ENCODE results near the gene LYAR.

Gene LYAR

DNA sequence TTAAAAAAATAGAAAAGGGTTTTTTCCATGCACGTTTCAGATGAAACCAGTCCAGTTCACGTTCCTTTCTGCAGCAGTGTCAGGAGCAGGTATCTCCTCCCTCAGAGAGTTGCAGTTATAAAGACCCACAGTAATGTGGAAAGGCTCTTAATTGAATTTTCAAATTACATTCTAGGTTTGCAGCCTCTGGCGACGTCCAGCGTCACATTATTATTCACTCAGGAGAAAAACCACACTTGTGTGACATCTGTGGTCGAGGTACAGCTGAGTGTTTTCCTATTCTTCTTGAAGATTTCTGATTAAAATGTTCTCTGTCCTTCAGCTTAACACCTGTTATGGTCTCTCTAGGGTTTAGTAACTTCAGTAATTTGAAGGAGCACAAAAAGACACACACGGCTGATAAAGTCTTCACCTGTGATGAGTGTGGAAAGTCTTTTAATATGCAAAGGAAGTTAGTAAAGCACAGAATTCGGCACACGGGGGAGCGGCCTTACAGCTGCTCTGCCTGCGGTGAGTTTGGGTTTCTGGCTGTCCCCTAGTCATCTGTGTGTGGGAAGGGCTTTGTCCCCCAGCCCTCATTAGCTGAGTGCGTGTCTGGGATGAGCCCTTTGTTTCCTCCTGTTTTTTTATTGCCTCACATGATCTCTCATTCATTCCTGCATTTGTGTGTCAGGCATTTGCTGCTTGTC is 25.7 kb upstream of the LYAR start:
- DNase-seq, result no peak

DNA sequence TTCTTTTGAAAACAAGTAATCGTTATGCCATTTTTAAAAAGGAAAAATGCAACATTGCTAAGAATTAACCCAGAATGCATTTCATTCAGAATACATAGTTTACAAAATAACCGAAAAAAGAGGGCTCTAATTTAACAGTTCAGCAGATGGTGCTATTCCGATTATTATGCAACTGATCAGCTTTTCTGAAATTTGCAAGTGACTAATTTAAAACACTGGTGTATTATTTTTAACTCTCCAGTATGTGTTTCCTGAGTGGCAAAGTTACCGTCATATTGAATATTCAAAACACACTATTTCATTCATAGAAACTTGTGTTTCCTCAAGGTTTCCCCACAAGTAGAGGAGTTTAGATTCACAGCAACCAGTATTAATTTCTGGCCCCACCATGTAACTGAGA is 21.2 kb upstream of the LYAR start:
- no peak for DNase-seq

DNA sequence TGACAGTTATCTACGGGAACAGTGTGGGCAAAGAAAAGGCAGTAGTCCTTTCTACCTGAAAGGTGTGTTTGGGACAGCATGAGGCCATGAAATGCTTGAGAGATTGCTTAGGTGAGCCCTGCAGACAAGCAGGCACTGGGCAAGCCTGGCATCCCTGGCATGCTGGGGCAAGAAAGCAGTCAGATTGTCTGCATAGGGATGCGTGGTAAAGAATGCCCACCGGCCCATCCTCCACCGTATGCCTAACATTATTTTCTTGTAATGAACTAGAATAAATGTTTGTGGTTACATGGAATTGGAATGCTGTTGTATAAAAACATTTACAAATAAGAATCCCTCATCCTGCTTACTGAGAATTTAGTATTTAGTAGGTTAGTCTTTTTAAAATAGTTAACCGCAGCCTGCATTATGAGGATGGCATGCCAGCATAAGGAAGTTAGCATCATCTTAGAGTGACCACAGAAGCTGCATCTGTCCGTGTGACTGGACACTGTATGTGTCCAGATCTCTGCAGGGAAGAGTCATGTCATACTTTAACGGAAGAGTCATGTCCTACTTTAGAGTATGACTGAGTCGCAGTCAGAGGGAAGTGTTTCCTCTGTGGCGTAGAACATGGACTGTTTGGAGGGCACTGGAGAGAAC is 19.0 kb upstream of the LYAR start:
- no peak for DNase-seq

DNA sequence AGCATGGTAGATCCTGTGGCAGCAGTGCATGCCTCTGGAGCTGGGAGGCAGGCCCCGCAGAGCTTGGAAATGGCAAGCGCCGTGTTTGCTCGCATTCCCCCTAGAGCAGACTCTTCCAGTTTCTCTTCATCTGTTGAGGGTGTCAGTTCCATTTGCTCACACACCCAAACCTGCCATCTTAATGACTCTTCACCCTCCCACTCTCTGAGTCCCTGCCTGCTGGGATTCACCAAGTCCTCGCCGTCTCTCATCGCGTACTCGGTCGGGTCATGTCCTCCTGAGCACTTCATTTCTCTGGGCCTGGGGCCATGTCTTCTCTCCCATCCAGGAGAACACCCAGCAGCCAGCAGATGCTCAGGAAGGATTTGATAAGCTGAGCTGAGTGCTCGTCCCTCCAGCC is 17.0 kb upstream of the LYAR start:
- DNase-seq, result no peak

DNA sequence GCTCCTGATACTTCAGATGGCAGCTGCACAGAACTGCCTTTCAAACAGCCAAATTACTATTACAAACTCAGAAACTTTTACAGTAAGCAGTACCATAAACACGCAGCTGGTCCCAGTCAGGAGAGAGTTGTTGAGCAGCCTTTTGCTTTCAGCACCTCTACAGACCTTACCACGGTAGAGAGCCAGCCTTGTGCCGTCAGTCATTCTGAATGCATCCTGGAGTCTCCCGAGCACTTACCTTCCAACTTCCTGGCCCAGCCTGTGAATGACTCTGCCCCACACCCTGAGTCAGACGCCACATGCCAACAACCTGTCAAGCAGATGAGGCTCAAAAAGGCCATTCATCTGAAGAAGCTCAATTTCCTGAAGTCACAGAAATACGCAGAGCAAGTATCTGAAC is 12.5 kb upstream of the LYAR start:
- DNase-seq, result no peak

DNA sequence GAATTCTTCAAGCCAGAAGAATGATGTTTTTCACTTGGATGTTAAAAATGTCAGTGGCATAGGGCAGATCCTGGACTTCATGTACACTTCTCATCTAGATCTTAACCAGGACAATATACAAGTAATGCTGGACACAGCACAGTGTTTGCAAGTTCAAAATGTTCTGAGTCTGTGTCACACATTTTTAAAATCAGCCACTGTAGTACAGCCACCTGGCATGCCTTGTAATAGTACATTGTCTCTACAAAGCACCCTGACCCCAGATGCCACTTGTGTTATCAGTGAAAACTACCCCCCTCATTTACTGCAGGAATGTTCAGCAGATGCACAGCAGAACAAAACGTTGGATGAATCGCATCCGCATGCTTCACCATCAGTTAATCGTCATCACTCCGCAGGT is 12.0 kb upstream of the LYAR start:
- no peak for DNase-seq

DNA sequence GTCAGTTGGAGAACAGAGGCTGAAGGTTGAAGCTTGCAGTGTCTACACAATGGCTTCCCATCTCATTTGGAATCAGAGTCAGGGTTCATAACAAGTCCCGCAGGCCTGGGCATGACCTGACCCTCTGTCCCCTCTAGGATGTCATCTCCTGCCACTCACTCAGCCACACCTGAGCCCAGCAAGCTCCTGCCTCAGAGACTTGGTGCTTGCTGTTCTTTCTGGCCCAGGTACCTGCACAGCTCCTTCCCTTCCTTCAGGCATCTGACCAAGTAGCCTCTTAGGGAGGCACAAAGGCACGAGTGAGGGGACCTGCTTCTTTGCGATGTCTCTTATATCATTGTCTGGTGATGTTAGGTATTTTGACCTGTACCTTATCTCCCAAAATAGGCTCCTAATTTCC is 9.1 kb upstream of the LYAR start:
- no peak for DNase-seq

DNA sequence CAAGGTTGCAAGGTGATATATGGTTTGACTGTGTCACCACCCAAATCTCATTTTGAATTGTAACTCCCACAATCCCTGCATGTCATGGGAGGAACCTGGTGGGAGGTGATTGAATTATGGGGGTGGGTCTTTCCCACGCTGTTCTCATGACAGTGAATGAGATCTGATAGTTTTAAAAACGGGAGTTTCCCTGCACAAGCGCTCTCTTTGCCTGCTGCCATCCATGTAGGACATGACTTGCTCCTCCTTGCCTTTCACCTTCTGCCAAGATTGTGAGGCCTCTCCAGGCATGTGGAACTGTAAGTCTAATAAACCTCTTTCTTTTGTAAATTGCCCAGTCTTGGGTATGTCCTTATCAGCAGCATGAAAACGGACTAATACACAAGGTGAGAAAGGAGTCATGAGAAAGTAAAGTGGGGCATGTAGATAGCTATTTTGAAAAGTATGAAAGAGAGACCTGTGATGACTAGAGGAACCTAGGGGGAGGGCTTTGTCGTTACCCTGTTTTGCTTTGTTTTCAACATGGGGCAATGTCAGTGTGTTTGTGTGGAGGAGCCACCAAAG is 6.4 kb upstream of the LYAR start:
- no peak for DNase-seq

DNA sequence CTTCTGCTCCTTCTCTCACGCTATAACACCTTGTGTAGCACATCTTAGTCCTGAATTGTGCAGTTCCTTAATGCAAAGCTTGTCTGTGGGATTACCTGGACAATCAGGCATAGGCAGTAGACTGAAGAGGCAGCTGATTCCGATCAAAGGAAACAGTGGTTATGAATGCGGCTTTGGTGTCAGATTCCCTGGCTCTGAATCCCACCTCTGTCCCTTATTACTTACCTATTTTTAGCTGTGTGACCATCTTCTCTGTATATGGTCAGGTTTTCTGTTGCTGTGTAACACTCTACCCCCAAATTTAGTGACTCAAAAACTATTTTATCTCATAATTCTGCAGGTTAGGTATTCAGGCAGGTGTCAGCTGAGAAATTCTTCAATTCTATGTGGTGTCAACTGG is 3.3 kb upstream of the LYAR start:
- DNase-seq, result no peak

DNA sequence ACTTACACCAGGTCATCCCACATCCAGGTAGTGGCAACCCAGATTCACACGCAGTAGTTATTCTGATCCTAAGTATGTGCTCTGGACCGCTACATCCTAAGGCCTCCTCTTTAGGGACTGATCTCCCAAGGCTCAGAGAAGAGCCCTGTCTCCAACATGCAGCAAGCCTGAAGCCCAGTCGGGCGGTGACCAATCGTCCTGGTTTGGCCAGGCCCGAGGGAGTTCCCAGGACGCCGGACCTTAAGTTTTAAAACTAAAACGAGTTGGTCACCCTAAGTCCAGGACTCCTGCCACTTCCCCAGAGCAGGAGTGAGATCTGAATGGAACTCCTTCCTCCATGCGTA is 385 bp downstream of the LYAR start:
- DNase-seq, result no peak

DNA sequence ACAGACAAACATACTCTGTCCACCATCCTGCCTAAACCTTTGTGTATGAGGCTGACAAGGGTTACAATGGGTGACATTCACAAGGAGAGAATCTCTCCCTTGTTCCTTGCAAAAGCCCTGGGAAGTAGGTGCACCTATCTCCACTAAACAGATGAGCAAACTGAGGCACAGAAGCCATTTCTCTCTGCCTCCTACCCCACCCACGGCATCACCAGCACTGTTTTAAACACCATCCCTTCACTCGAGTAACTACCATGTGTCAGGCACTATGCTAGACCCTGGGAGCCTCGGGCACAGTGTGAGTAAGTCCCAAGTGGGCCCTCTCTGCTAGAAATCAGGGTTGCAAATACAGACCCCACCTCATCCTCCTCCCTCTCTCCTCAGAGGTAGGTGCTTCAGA is 899 bp downstream of the LYAR start:
- DNase-seq, result no peak

DNA sequence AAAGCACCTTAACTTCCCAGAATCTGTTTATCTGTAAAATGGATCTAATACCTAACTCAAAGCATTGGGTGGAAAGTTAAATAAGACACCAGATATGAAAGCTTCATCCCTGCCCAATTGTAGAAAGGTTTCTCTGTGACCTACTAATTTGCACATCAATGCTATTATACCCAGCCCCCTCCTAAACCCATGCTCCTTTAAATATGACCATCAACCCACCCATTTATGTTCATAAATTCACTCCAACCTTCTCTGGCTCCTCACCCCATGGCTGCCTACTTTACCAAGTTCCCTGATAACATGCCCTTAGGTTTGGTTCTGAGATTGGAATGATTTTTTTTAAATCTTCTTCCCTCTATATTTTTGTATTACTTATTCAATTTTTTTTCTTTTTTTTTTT is 1.9 kb downstream of the LYAR start:
- DNase-seq, result no peak

DNA sequence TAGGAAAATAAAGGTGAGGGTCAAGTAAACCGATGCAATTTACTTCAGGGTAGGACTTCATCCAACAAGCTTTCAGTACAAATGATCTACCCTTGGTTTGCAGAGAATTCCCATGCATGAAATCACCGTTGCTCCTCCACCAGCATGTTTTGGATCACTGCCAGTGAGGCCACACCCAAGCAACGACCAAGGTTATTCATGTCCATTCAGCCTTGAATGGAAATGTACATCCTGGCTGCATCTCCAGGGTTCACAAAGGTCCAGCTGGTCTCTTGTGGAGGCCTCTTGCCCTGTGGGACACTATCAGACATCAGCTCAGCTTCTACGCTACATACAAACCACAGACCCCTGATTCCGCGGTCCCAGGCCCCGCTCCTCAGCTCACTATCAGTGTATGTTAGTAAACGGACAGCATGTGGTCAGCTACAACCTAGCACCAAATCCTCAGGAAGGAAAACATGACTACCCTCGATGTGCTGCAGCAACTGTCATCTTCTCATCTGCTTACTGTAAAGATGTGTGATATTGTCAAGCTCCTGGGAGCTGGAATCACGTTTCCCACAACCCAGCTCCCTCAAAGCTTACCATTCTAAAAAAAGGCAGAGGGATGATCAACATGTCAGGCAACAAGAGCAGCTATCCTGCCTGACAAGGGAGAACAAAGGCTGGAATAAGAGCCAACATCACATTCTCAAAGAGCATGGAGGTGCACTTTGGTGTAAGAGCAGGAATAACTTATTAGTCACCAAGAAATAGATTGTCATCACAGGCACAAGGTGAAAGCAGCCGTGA is 4.9 kb downstream of the LYAR start:
- no peak for DNase-seq

DNA sequence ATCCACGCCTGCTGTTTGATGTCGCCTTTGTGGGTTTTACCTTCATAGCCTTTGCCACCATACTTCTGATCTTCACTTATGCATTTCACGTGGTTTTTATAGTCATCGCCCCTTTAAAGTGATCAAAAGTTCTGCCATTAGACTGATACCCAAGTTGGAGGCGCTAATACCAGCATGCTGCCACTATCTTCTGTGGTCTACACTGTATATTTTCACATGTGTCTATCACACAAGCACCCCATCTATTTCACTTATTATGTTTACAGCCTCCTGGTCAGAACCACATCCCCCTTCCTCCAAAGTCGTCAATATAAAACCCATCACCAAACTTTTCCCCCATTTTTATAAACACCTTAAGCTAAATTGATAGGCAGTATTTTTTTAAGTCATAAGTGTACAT is 8.2 kb downstream of the LYAR start:
- DNase-seq, result no peak

DNA sequence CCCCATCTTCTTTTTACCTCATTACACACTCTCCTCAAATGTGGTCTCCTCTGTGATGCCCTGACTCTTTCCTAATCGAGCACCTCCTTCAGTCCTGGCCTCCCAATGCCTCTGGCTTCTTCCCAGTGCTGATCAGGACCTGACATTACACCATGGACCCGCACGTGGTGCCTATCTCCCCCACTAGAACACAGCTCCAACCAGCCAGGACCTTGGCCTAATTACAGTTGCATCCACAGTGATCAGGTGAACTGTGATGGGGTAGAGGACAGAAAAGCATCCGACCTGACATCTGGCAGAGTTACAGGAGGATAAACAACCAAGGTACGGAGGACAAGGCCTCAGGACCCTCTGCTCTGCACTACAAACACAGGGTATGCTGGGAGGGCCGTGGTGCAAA is 12.4 kb downstream of the LYAR start:
- no peak for DNase-seq

DNA sequence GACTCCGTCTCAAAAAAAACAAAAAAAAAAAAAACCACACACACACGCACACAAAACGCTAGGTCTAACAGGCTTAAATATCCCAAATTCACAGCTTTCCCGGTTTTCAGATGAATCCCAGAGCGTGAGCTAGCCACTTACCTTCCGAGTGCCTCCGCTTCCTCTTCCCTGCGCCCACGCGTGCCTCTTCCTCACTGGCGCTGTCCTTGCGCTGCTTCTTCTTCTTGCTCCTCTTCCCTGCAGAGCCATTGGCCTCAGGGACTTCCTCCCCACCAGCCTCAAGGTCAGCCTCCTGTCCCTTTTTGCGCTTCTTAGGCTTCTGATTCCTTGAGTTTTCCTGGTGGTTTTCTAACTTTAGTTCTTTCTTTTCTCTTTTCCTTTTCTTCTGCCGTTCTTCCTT is 15.7 kb downstream of the LYAR start:
- DNase-seq, result no peak

DNA sequence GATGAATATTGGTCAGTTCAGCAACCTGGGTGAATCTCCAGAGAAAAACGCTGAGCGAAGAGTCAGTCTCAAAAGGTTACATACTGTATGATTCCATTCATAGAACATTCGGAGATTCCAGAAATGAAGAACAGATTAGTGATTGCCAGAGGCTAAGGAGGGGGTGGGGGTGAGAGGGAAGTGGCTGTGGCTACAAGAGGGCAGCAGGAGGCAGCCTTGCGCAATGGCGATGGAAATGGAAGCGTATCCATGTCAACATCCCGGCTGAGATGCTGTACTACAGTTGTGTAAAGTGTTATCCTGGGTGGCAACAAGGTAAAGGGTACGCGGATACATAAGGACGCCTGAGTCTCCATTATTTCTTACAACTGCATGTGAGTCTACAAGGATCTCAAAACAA is 18.0 kb downstream of the LYAR start:
- DNase-seq, result no peak

DNA sequence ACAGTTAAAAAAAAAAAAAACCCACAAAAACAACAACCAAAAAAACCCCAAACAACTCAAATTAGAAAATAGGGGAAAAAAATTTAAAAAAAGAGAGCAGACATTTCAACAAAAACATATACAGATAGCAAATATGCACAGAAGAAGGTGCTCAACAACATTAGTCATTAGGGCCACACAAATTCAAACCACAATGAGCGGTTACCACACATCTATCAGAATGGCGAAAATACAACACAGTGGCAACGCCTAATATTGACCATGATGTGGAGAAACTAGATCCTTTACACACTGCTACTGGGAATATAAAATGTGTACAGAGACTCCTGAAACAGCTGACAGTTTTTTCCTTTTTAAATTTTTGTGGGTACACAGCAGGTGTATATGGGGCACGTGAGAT is 19.4 kb downstream of the LYAR start:
- no peak for DNase-seq

DNA sequence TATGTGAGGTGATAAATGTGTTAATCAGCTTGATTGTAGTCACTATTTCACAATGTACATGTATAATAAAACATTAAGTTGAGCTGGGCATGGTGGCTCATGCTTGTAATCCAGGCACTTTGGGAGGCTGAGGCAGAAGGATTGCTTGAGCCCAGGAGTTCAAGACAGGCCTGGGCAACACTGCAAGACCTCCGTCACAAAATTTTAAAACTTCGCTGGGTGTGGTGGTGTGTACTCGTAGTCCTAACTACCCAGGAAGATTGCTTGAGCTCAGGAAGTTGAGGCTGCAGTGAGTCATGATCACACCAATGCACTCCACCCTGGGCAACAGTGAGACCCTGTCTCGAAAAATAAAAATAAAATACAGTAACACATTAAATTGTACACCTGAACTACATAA is 20.1 kb downstream of the LYAR start:
- DNase-seq, result no peak

DNA sequence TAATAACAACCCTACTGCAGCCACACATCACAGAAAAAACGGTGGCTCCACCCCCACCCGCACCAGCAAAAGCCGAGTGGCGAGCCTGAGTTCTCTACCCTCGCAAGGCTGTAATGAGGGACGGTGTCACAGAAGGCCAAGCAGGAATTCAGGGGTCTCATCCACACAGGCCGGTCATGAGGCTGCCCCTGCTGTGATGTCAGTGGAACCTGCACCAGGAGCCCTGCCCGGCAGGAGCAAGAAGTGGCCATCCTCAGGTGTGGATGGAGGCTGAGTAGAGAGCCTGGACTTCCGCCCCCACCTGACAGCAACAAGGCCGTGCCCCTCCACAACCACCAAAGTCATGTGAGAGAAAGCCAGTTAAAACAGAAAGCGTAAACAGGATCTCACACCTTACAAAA is 20.6 kb downstream of the LYAR start:
- DNase-seq, result no peak

DNA sequence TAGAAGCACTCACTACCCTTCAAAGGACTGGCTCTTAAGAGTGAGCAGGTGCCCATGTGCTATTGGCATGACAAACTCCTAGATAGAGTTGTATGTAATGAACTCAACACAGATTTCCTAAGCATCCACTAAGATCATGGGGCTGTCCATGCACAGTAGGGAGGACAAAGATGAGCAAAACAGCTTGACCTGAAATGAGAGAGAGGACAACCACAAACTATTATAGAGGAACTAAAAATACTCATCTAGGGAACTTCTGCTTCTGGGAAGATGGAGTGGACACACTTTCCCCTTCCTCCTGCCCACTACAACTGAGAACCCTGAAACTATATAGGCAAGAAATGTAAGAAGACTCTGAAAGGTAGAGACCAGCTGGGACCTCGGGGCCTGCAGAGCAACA is 21.2 kb downstream of the LYAR start:
- no peak for DNase-seq

DNA sequence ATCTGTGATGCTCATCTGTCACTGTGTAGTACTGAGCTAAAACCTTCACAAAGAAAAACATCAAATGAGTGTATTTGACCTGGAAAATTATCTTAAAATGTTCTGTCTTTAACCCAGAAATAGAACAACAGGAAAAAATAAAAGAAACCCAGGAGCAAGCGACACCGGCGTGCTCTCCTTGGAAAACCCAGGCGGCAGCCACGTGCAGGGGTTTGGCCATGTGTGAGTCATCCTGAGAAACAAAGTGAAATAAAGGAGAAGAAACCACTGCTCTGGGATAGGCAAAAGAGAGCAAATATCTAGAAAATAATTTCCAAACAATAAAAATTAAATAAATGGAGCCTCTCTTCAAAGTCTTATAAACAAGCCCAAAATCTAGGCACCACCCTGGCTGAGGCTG is 22.0 kb downstream of the LYAR start:
- no peak for DNase-seq

DNA sequence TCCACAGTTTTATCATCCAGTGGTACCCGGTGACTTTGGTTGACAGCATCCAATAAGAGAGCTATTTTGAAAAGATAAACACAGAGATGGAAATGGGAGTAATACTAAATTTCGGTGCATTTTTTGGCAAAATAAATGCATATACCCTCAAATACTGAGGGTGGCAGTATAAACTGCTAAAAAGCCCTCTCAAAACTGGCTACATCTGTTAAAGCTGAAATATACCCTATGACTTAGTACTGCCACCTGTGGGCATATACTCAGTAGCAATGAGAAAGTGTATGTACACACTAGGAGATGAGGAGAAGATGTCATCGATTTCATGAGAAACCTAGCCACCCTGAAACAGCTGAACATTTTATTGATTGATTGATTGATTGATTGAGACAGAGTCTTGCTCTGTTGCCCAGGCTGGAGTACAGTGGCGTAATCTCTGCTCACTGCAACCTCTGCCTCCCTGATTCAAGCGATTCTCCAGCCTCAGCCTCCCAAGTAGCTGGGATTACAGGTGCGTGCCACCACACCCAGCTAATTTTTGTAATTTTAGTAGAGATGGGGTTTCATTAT is 29.7 kb downstream of the LYAR start:
- no peak for DNase-seq
